NCI-H1105 (cell line): ENCODE results near the gene GADD45A.
"Not testable (repeated sequence)": the region's sequence is repeated elsewhere in the genome, so short reads cannot be mapped to it uniquely, and the experiment has no call there.

Experiments used
- DNase-seq: peaks from one replicate; lab custom pipeline; 2025; lab: John Stamatoyannopoulos, UW

GADD45A gene

DNA sequence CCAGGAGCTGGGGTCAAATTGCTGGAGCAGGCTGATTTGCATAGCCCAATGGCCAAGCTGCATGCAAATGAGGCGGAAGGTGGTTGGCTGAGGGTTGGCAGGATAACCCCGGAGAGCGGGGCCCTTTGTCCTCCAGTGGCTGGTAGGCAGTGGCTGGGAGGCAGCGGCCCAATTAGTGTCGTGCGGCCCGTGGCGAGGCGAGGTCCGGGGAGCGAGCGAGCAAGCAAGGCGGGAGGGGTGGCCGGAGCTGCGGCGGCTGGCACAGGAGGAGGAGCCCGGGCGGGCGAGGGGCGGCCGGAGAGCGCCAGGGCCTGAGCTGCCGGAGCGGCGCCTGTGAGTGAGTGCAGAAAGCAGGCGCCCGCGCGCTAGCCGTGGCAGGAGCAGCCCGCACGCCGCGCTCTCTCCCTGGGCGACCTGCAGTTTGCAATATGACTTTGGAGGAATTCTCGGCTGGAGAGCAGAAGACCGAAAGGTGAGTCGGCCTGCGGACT, at the start of gene GADD45A:
GADD45A (plus strand) TSS at position 135 of the 491 bp plus-strand sequence; CDS start at position 429, 294 bp downstream.
- DNase-seq: peak; percentile 99

DNA sequence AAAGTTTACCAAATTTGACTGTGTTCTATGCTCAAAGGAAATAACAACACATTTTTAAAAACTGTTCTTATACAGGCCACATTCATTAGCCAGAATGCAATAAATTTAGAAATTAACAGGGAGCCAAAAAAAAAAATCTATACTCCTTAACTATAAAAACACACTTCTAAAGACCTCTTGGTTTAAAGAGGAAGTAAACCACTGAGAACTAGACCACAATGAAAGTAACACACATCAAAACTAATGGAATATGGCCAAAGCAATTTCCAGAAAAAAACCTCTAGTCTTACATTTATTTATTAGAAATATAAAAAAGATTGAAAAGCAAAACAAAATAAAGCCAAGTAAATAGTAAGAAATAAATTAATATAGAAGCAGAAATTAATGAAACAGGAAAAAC, 48.9 kb upstream of the GADD45A start:
- DNase-seq: no peak

DNA sequence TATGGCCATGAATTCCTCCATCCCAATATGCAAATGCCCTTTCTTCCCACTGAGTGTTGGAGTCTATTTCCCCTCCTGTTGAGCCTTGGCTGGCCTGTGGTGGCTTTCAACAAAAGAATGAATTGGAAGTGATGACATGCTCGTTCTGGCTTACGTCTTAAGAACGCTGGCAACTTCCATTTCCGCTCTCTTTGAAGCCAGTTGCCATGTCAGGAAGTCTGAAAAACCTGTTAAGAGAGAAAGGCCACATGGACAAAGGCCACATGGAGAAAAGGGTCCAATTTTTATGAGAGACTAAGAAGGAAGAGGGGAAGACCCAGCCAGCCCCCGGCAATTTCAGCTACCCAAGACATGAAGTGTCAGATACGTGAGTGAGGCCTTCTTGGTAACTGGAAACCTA, 45.6 kb upstream of the GADD45A start:
- DNase-seq: no peak

DNA sequence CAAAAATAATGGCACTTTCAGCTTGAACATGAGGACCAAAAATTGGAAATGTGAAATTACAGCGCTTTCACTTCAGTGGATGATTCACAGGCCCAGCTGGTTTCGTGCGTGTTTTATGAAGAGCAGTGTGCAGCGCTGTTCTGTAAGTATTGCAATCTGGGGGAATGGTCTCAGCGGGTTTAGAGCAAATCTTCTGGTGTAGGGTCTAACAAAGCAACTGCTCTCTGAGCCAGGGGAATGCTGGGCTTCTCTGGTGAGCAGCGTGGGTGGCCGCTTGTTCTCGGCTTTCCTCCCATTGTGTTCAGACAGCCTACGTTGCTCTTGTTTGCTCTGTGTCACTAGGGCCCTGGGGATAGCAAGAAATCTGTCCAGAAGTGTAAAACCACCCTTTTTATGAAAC, 42.4 kb upstream of the GADD45A start:
- DNase-seq: no peak

DNA sequence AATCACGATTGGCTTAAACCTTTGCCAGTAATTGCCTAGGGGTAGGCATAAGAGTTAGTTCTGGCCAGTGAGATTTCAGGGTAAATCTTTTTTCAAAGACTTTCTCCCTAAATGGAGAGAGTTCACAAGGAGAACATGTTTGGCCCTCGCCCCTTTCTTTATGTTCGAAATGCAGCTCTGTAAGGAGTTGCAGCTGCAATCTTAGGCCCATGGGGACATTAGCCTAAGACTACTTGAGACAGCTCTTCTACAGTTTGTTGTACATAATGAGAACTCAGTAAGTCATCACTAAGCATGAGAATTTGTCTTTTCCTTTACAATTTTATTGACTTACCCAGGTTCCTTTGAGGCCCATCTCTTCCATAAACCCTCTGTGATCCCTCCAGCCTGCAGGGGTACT, 40.4 kb upstream of the GADD45A start:
- DNase-seq: no peak

DNA sequence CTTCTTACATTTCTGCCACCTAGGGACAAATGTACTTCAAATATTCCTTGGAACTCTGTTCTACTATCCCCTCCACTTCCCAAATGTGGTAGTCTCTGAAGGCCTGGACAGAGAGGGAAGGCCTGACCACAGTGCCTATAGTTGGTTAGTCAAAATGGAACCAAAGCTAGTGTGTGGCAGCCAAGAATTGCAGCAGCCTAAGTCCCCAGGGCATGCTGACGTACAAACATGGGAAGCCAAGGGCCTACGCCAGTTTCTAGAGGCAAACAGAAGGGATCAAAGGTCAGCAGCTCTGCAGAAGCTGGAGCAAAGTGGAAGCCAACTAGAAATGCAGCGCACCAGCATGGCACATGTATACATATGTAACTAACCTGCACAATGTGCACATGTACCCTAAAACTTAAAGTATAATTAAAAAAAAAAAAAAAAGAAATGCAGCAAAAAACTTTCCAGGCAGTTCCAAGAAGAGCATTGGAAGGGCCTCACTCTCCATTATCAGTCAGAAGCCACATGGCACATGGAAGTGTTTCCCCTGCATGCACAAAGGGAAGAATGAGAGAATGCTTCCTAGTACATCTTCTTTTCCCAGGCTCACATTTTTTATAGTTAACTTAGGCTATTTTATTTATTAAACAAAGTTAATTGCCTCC, 39.4 kb upstream of the GADD45A start:
- DNase-seq: no peak

GRCh38 chr1:67646145-67647035, 38.6 kb upstream of the GADD45A start:
- DNase-seq: peak; percentile 69

- DNase-seq: no peak
Measured at GRCh38 chr1:67647036-67647798, 37.8 kb upstream of the GADD45A start.

DNA sequence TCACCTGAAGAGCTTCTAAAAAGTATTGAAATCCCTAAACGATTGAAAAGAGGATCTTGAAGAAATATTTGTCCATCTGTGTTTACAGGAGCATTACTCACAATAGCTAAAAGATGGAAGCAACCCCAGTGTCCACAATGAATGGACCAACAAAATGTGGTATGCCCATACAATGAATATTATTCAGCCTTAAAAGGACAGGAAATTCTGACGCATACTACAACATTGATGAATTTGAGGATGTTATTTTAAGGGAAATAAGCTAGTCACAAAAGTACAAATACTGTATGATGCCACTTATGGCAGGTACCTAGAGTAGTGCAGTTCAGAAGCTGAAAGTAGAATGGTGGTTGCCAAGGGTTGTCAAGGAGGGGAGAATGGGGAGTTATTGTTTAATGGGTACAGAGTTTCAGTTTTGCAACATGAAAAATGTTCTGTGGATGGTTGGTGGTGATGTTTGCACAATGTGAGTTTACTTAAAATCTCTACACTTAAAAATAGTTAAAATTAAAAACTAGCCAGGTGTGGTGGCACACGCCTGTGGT, 37.1 kb upstream of the GADD45A start:
- no peak for DNase-seq

GRCh38 chr1:67648582-67649326, 36.2 kb upstream of the GADD45A start:
- no peak for DNase-seq

GRCh38 chr1:67650061-67650460, 34.9 kb upstream of the GADD45A start:
- no peak for DNase-seq

GRCh38 chr1:67651031-67651430, 34.0 kb upstream of the GADD45A start:
- DNase-seq: no peak

DNA sequence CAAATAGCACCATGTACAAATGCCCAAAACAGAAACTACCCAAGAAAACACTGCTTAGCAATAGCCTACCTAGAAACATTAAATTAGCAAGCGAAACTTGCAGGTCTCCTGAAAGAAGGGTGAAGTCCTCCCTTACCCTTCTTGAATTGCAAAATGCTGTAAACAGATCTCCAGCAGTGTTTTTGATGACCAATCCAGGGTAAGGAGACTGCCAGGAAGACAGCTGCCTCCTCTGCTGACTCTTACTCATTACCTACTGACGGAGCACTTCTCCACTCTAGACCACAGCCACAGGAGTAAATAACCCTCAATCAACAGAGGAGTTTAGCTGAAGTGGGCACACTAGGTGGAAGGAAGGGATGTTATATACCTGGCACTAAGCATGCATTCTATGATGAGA, 32.2 kb upstream of the GADD45A start:
- no peak for DNase-seq

GRCh38 chr1:67653304-67653703, 31.7 kb upstream of the GADD45A start:
- DNase-seq: no peak

- no peak for DNase-seq
Measured at GRCh38 chr1:67655581-67655980, 29.4 kb upstream of the GADD45A start.

DNA sequence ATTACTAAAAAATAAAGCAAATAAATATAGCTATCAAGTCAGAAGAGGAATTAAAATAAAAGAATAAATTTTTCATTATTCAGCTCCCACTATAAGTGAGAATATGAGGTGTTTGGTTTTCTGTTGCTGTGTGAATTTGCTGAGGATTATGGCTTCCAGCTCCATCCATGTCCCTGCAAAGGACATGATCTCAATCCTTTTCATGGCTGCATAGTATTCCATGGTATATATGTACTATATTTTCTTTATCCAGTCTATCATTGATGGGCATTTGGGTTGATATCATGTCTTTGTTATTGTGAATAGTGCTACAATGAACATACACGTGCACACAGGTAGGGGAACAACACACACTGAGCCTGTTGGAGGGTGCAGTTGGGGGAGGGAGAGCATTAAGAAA, 27.8 kb upstream of the GADD45A start:
- not testable (repeated sequence) for DNase-seq

GRCh38 chr1:67659229-67659628, 25.8 kb upstream of the GADD45A start:
- no peak for DNase-seq

GRCh38 chr1:67662884-67663283, 22.1 kb upstream of the GADD45A start:
- DNase-seq: no peak

DNA sequence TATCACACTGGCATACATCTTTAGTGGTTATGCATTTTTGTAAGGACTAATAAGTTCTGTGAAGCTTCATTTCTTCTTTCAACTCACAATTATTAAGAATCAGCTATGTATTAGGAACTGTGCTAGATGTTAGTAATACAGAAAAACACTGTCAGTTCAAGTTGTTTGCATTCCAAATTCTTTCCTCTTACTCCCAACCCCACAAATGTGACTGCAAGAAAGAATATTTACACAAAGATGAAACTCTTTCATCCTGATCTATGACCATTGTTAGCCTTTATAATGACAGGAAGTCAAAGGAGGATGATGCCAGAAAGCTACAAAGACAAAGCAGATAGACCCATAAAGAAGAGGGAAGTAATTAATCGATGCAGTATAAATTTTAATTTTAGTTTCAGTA, 21.0 kb upstream of the GADD45A start:
- DNase-seq: no peak

GRCh38 chr1:67665307-67665706, 19.7 kb upstream of the GADD45A start:
- DNase-seq: not testable (repeated sequence)

- no peak for DNase-seq
Measured at GRCh38 chr1:67666636-67667035, 18.4 kb upstream of the GADD45A start.
